HepG2 (cell line): ENCODE measurements around the gene ABCA2. TPM values are rescaled to one million over a fixed set of nuclear protein-coding genes. Genes with fewer than 3 reads are reported as not detected.

Source experiments
- ARNT ChIP-seq: fragments of 450-650 bp; IDR thresholded peaks from 2 replicates; pipeline ENCODE4 v1.6.1; 2017
- ASH2L ChIP-seq: fragments of 300-600, 200-600 bp; sonication (generic); IDR thresholded peaks from 2 replicates; pipeline ENCODE4 v1.7.0; 2017; ENCODE audit warnings: low read depth, mild to moderate bottlenecking, moderate library complexity, mixed read lengths, low read length; ENCODE audit not compliant: insufficient read length
- BRCA1 ChIP-seq: sonication (generic); formaldehyde crosslinking; IDR thresholded peaks from 2 replicates; pipeline ENCODE4 v1.4.0; 2020; ENCODE audit warnings: missing genetic modification reagents
- CBX2 ChIP-seq, 2 experiments: fragments of 200-600 bp in 1 of 2; sonication (generic); formaldehyde crosslinking in 1 of 2; IDR thresholded peaks; 2 replicates each; pipeline versions ENCODE4 v1.7.0 to v1.8.1; 2018 to 2022; ENCODE audit warnings: low read depth in 2 of 2, low read length in 1 of 2, mild to moderate bottlenecking in 1 of 2, missing genetic modification reagents in 1 of 2
- GTF2F1 ChIP-seq: fragments of 150-350 bp; IDR thresholded peaks from 2 replicates; pipeline ENCODE4 v1.6.1; 2014; ENCODE audit warnings: low read length
- HMG20A ChIP-seq: IDR thresholded peaks from 2 replicates; pipeline ENCODE4 v1.6.1; 2016; ENCODE audit warnings: borderline replicate concordance
- MBNL3 ChIP-seq: fragments of 250-450 bp; sonication (Bioruptor Pico); conservative IDR thresholded peaks from 2 replicates; pipeline ENCODE4 v1.8.0; 2022; ENCODE audit warnings: mild to moderate bottlenecking, inconsistent platforms
- MYC ChIP-seq: sonication (generic); formaldehyde crosslinking; IDR thresholded peaks from 2 replicates; pipeline ENCODE4 v1.9.0; 2021; ENCODE audit warnings: missing genetic modification reagents, borderline replicate concordance
- polyA plus RNA-seq, 8 experiments: library from polyadenylated mRNA; depleted of rRNA in 3 of 8; stranded (reverse) in 7 of 8; unstranded in 1 of 8; fragments of >200 nt; fragmentation: Illumina TruSeq in 4 of 8; extraction: Trizol in 4 of 8; gene quantifications; 2 replicates each; pipeline versions ENCODE4 v1.2.1 to v1.2.3, GENCODE V29; 2011 to 2016; ENCODE audit warnings: low read depth in 4 of 8, missing spikeins in 1 of 8, mixed read lengths in 1 of 8; ENCODE audit not compliant: insufficient read depth in 1 of 8
- total RNA-seq, 5 experiments: library from RNA; depleted of rRNA; stranded (reverse); fragments of >200 nt; fragmentation: Illumina TruSeq; extraction: Trizol; gene quantifications; 2 replicates each; pipeline ENCODE4 v1.2.3, GENCODE V29; 2016; ENCODE audit warnings: low read depth in 1 of 5
- TF ChIP-seq, protein P1 (sequence below): sonication (generic); formaldehyde crosslinking; IDR thresholded peaks from 2 replicates; pipeline ENCODE4 v1.5.0; 2020; ENCODE audit warnings: missing genetic modification reagents
- TF ChIP-seq, protein P2 (sequence below): sonication (generic); formaldehyde crosslinking; IDR thresholded peaks from 2 replicates; pipeline ENCODE4 v1.4.0; 2020; ENCODE audit warnings: missing genetic modification reagents
- TF ChIP-seq, protein P3 (sequence below): sonication (generic); formaldehyde crosslinking; IDR thresholded peaks from 2 replicates; pipeline ENCODE4 v1.4.0; 2020; ENCODE audit warnings: missing genetic modification reagents
- TF ChIP-seq, protein P4 (sequence below): IDR thresholded peaks from 2 replicates; pipeline ENCODE4 v1.6.1; 2018; ENCODE audit warnings: missing genetic modification reagents
- TF ChIP-seq, protein P5 (sequence below): fragments of 450-650 bp; IDR thresholded peaks from 2 replicates; pipeline ENCODE4 v1.6.1; 2017; ENCODE audit warnings: mild to moderate bottlenecking
- TF ChIP-seq, protein P6 (sequence below): sonication (generic); formaldehyde crosslinking; IDR thresholded peaks from 2 replicates; pipeline ENCODE4 v1.8.1; 2023; ENCODE audit warnings: mild to moderate bottlenecking, moderate library complexity, missing genetic modification reagents

The ABCA2 gene
- total and polyA plus RNA-seq, 2 of the 13 experiments (the other 11 are each of a cell fraction or from before 2014, with no cell fraction given) = 2.9 to 19.2 TPM

DNA sequence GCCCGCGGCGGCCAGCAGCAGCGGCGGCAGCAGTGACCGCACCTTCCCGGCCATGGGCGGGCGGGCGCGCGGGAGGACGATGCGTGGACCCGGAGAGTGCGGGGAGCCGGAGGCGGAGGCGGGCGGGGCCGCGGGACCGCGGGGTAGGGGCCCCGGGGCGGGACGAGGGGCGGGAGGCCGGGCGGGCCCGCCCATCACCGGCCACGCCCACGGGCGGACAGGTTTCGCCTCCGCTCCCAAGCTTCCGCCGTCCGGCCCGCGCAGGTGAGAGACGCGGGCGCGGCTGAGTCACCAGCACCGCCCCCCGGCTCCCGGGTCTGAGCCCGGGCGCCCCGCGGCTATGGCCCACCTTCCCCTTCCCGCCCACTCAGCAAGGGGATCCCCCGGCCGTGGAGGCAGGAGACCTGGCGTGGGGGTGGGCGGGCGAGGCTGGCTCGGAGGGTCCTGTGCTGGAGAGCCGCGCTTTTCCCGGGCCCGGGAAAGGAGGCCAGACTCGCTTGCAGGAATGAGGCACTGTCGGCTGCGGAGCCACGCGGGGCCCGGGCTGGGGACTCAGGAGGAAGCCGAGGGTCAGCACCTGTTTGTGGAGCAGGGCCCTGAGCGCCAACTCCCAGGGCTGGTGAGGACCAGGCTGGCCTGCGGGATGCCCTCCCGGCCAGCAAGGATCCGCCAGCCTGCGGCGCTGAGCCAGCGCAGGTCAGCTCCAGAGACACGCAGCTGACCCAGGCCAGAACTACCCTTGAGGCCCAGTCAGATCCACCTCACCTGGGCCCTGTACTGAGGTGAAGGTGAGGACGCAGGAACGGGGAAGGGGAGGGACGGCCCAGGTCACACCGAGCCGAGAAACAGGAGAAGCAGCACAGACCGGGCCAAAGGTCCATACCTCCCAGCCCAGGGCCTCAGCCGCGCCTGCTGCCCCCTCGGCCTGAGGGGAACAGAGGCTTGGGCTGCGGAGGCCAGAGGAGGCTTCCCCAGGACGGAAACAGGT is 26.2 kb upstream of the ABCA2 start, which contains the start of gene ENTPD2 (continued):
- TF ChIP-seq, protein P1, sequence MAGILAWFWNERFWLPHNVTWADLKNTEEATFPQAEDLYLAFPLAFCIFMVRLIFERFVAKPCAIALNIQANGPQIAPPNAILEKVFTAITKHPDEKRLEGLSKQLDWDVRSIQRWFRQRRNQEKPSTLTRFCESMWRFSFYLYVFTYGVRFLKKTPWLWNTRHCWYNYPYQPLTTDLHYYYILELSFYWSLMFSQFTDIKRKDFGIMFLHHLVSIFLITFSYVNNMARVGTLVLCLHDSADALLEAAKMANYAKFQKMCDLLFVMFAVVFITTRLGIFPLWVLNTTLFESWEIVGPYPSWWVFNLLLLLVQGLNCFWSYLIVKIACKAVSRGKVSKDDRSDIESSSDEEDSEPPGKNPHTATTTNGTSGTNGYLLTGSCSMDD = 0 out of 2 replicates have a peak, but pooled peaks have one; percentile 20
- TF ChIP-seq ASH2L (no peak), ARNT (no peak), GTF2F1 (no peak), CBX2 (IDR thresholded peaks at IDR 0.05; ENCODE audit: low read depth, low read length) (no peak), CBX2 (CRISPR knock-in tag; IDR thresholded peaks at IDR 0.05; ENCODE audit: low read depth) (no peak), MYC (CRISPR knock-in tag) (peak; percentile 64; the same call in 1 of the 2 replicates), MBNL3 (no peak), BRCA1 (CRISPR knock-in tag) (no peak), HMG20A (CRISPR knock-in tag) (no peak)
- TF ChIP-seq, protein P2, sequence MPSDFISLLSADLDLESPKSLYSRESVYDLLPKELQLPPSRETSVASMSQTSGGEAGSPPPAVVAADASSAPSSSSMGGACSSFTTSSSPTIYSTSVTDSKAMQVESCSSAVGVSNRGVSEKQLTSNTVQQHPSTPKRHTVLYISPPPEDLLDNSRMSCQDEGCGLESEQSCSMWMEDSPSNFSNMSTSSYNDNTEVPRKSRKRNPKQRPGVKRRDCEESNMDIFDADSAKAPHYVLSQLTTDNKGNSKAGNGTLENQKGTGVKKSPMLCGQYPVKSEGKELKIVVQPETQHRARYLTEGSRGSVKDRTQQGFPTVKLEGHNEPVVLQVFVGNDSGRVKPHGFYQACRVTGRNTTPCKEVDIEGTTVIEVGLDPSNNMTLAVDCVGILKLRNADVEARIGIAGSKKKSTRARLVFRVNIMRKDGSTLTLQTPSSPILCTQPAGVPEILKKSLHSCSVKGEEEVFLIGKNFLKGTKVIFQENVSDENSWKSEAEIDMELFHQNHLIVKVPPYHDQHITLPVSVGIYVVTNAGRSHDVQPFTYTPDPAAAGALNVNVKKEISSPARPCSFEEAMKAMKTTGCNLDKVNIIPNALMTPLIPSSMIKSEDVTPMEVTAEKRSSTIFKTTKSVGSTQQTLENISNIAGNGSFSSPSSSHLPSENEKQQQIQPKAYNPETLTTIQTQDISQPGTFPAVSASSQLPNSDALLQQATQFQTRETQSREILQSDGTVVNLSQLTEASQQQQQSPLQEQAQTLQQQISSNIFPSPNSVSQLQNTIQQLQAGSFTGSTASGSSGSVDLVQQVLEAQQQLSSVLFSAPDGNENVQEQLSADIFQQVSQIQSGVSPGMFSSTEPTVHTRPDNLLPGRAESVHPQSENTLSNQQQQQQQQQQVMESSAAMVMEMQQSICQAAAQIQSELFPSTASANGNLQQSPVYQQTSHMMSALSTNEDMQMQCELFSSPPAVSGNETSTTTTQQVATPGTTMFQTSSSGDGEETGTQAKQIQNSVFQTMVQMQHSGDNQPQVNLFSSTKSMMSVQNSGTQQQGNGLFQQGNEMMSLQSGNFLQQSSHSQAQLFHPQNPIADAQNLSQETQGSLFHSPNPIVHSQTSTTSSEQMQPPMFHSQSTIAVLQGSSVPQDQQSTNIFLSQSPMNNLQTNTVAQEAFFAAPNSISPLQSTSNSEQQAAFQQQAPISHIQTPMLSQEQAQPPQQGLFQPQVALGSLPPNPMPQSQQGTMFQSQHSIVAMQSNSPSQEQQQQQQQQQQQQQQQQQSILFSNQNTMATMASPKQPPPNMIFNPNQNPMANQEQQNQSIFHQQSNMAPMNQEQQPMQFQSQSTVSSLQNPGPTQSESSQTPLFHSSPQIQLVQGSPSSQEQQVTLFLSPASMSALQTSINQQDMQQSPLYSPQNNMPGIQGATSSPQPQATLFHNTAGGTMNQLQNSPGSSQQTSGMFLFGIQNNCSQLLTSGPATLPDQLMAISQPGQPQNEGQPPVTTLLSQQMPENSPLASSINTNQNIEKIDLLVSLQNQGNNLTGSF (CRISPR knock-in tag) = no peak
- TF ChIP-seq, protein P3, sequence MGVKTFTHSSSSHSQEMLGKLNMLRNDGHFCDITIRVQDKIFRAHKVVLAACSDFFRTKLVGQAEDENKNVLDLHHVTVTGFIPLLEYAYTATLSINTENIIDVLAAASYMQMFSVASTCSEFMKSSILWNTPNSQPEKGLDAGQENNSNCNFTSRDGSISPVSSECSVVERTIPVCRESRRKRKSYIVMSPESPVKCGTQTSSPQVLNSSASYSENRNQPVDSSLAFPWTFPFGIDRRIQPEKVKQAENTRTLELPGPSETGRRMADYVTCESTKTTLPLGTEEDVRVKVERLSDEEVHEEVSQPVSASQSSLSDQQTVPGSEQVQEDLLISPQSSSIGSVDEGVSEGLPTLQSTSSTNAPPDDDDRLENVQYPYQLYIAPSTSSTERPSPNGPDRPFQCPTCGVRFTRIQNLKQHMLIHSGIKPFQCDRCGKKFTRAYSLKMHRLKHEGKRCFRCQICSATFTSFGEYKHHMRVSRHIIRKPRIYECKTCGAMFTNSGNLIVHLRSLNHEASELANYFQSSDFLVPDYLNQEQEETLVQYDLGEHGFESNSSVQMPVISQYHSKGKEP (CRISPR knock-in tag) = no peak
- TF ChIP-seq, protein P4, sequence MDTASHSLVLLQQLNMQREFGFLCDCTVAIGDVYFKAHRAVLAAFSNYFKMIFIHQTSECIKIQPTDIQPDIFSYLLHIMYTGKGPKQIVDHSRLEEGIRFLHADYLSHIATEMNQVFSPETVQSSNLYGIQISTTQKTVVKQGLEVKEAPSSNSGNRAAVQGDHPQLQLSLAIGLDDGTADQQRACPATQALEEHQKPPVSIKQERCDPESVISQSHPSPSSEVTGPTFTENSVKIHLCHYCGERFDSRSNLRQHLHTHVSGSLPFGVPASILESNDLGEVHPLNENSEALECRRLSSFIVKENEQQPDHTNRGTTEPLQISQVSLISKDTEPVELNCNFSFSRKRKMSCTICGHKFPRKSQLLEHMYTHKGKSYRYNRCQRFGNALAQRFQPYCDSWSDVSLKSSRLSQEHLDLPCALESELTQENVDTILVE (CRISPR knock-in tag) = no peak
- TF ChIP-seq, protein P5, sequence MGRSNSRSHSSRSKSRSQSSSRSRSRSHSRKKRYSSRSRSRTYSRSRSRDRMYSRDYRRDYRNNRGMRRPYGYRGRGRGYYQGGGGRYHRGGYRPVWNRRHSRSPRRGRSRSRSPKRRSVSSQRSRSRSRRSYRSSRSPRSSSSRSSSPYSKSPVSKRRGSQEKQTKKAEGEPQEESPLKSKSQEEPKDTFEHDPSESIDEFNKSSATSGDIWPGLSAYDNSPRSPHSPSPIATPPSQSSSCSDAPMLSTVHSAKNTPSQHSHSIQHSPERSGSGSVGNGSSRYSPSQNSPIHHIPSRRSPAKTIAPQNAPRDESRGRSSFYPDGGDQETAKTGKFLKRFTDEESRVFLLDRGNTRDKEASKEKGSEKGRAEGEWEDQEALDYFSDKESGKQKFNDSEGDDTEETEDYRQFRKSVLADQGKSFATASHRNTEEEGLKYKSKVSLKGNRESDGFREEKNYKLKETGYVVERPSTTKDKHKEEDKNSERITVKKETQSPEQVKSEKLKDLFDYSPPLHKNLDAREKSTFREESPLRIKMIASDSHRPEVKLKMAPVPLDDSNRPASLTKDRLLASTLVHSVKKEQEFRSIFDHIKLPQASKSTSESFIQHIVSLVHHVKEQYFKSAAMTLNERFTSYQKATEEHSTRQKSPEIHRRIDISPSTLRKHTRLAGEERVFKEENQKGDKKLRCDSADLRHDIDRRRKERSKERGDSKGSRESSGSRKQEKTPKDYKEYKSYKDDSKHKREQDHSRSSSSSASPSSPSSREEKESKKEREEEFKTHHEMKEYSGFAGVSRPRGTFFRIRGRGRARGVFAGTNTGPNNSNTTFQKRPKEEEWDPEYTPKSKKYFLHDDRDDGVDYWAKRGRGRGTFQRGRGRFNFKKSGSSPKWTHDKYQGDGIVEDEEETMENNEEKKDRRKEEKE = no peak
- TF ChIP-seq, protein P6, sequence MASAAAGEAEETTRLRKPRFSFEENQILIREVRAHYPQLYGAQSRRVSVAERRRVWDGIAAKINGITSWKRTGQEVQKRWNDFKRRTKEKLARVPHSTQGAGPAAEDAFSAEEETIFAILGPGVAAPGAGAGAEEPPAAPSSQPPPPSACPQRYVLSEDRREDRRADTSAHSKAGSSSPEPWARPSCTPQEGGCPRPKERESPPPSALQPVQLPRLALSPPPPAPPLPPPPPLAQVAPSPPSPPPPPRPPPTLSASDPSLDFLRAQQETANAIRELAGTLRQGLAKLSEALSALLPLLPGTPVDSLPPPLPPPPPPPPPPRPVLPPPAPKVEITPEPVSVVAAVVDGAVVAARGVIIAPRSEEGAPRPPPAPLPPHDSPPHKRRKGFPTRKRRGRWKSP (CRISPR knock-in tag) = no peak
